Spleen (tissue), 7 donors: Measurements from ENCODE around the gene LMO4.

ENCODE experiments used
- CTCF ChIP-seq, 11 experiments: fragments of 200-600 bp in 7 of 11; fragments of 450-650 bp in 4 of 11; sonication (generic) in 4 of 11; IDR thresholded peaks in 8 of 11; conservative IDR thresholded peaks in 3 of 11; 1 replicate in 7 of 11; 2 replicates in 4 of 11; pipeline versions ENCODE4 v1.4.0 to v1.8.0; 2016 to 2021; ENCODE audit warnings: antibody characterized with exemption in 11 of 11, inconsistent platforms in 4 of 11, mild to moderate bottlenecking in 1 of 11
- POLR2AphosphoS5 ChIP-seq, 3 donors: sonication (generic); formaldehyde crosslinking; IDR thresholded peaks; one replicate each; pipeline ENCODE4 v1.5.1; 2017; ENCODE audit warnings: antibody characterized with exemption in 3 of 3
- donor health status: DM: no; HTN: no; CAD: no; lungs with moderate emphysema.
- donor health status: DM: no; HTN: no; CAD: no.
- donor health status: DM: no; HTN: no; CAD: no.

GRCh38 chr1:87296206-87296605 lies 32.5 kb upstream of the LMO4 start:
- TF ChIP-seq CTCF (IDR thresholded peaks at IDR 0.05 in 8 of 11, conservative IDR thresholded peaks at IDR 0.05 in 3 of 11) (no peak), POLR2AphosphoS5 (IDR thresholded peaks at IDR 0.05) (no peak)
